IMR-90 (cell line): ENCODE data around the gene DLG5. TPM values are rescaled to one million over a fixed set of nuclear protein-coding genes. Genes with fewer than 3 reads are reported as not detected.

Experiments
- ATAC-seq: fragments of 200-7000 bp; cut with Tn5 transposase; 2 replicates; pipeline ENCODE4 v1.9.1; 2020; ENCODE audit warnings: low read depth, mild to moderate bottlenecking, moderate library complexity
- BruUV-seq: library from RNA; stranded (reverse); fragments of 400-500 nt; replicated peaks from 2 replicates; lab custom pipeline; 2021; lab: Mats Ljungman, UMichigan
- CTCF ChIA-PET: fragments of 300-600 bp; formaldehyde crosslinking; extraction: SDS; loops from one replicate; lab custom pipeline; 2021; ENCODE audit warnings: antibody characterized with exemption; lab: Yijun Ruan, JAX
- POLR2A ChIA-PET: fragments of 300-600 bp; sonication (Branson Sonifier 250); formaldehyde crosslinking; loops from one replicate; lab custom pipeline; 2022; ENCODE audit warnings: antibody characterized with exemption; ENCODE audit not compliant: unreplicated experiment; lab: Charles Lee
- DNase-seq: peaks from one replicate; pipeline ENCODE4 v3.0.0; 2013
- H2AFZ ChIP-seq: replicated peaks from 2 replicates; pipeline ENCODE3; 2013; ENCODE audit warnings: low read length, mild to moderate bottlenecking; ENCODE audit not compliant: poor library complexity
- H2AK5ac ChIP-seq: 2 replicates; pipeline ENCODE4 v1.6.1; 2013; ENCODE audit warnings: low read depth, low read length, inconsistent platforms
- H2AK9ac ChIP-seq: replicated peaks from 2 replicates; pipeline ENCODE3; 2013; ENCODE audit warnings: mild to moderate bottlenecking, low read depth, low read length, moderate library complexity; ENCODE audit not compliant: poor library complexity
- H2BK120ac ChIP-seq: 2 replicates; pipeline ENCODE4 v1.6.1; 2013; ENCODE audit warnings: low read depth, low read length, inconsistent platforms
- H2BK15ac ChIP-seq: 3 replicates; pipeline ENCODE4 v1.6.1; 2013; ENCODE audit warnings: low read depth, low read length, inconsistent platforms
- H2BK20ac ChIP-seq: 2 replicates; pipeline ENCODE4 v1.6.1; 2013; ENCODE audit warnings: low read depth, mild to moderate bottlenecking, inconsistent platforms, low read length, moderate library complexity
- H2BK5ac ChIP-seq: 2 replicates; pipeline ENCODE4 v1.6.1; 2013; ENCODE audit warnings: mild to moderate bottlenecking, low read depth, low read length, inconsistent platforms; ENCODE audit not compliant: poor library complexity, severe bottlenecking
- H3K14ac ChIP-seq: replicated peaks from 2 replicates; pipeline ENCODE4 v1.6.1; 2013; ENCODE audit warnings: low read depth, low read length, inconsistent platforms
- H3K18ac ChIP-seq: 2 replicates; pipeline ENCODE4 v1.6.1; 2013; ENCODE audit warnings: low read depth, low read length, control low read depth
- H3K23ac ChIP-seq: 2 replicates; pipeline ENCODE4 v1.6.1; 2013; ENCODE audit warnings: low read depth, low read length, inconsistent platforms
- H3K27ac ChIP-seq: 2 replicates; pipeline ENCODE4 v1.5.1; 2013; ENCODE audit warnings: mild to moderate bottlenecking, control low read depth, low read length; ENCODE audit not compliant: insufficient read depth
- H3K27me3 ChIP-seq: 2 replicates; pipeline ENCODE4 v1.6.1; 2013; ENCODE audit warnings: low read length; ENCODE audit not compliant: control insufficient read depth, insufficient read depth
- H3K36me3 ChIP-seq: 2 replicates; pipeline ENCODE4 v1.6.1; 2013; ENCODE audit warnings: low read length, mixed read lengths; ENCODE audit not compliant: control insufficient read depth, insufficient read depth
- H3K4ac ChIP-seq: 2 replicates; pipeline ENCODE4 v1.6.1; 2013; ENCODE audit warnings: low read depth, low read length, inconsistent platforms
- H3K4me1 ChIP-seq: 2 replicates; pipeline ENCODE4 v1.6.1; 2013; ENCODE audit warnings: low read length, mixed read lengths; ENCODE audit not compliant: control insufficient read depth, insufficient read depth
- H3K4me2 ChIP-seq: 2 replicates; pipeline ENCODE4 v1.6.1; 2013; ENCODE audit warnings: low read depth, mild to moderate bottlenecking, control low read depth, low read length, moderate library complexity
- H3K4me3 ChIP-seq: 2 replicates; pipeline ENCODE4 v1.5.1; 2013; ENCODE audit warnings: low read depth, mild to moderate bottlenecking, control low read depth, low read length, moderate library complexity; ENCODE audit not compliant: insufficient read depth
- H3K56ac ChIP-seq: 2 replicates; pipeline ENCODE4 v1.6.1; 2013; ENCODE audit warnings: low read length, inconsistent platforms; ENCODE audit not compliant: insufficient read depth; ENCODE audit errors: extremely low read depth
- H3K79me1 ChIP-seq, 2 experiments: 2 replicates each; pipeline ENCODE4 v1.6.1; 2013; ENCODE audit warnings: low read length in 2 of 2, inconsistent platforms in 1 of 2, low read depth in 1 of 2
- H3K9ac ChIP-seq: 2 replicates; pipeline ENCODE4 v1.6.1; 2013; ENCODE audit warnings: low read depth, low read length, control low read depth
- H3K9me1 ChIP-seq: 2 replicates; pipeline ENCODE4 v1.6.1; 2013; ENCODE audit warnings: low read length, inconsistent platforms; ENCODE audit not compliant: insufficient read depth
- H3K9me3 ChIP-seq: 2 replicates; pipeline ENCODE4 v1.6.1; 2013; ENCODE audit warnings: low read length; ENCODE audit not compliant: control insufficient read depth, insufficient read depth
- H4K20me1 ChIP-seq: 2 replicates; pipeline ENCODE4 v1.6.1; 2013; ENCODE audit warnings: low read length, inconsistent platforms; ENCODE audit not compliant: insufficient read depth
- H4K5ac ChIP-seq: 2 replicates; pipeline ENCODE4 v1.6.1; 2013; ENCODE audit warnings: mild to moderate bottlenecking, low read depth, low read length, control low read depth
- H4K8ac ChIP-seq, 2 experiments: 2 replicates each; pipeline ENCODE4 v1.6.1; 2013; ENCODE audit warnings: low read depth in 2 of 2, low read length in 2 of 2, control low read depth in 1 of 2, inconsistent platforms in 1 of 2
- H4K91ac ChIP-seq: 2 replicates; pipeline ENCODE4 v1.6.1; 2013; ENCODE audit warnings: low read depth, low read length, inconsistent platforms; ENCODE audit not compliant: insufficient read depth
- BHLHE40 ChIP-seq: fragments of 150-350 bp; IDR thresholded peaks from 2 replicates; pipeline ENCODE4 v1.6.1; 2016; ENCODE audit warnings: mild to moderate bottlenecking, low read depth, low read length
- ELK1 ChIP-seq: fragments of 150-350 bp; IDR thresholded peaks from 2 replicates; pipeline ENCODE4 v1.6.1; 2016; ENCODE audit warnings: low read depth, mild to moderate bottlenecking, low read length, moderate library complexity, borderline replicate concordance
- RFX5 ChIP-seq: IDR thresholded peaks from 2 replicates; pipeline ENCODE4 v1.8.0; 2012; ENCODE audit warnings: low read depth, mild to moderate bottlenecking, low read length, moderate library complexity
- WGBS, 2 experiments: methylation state at CpG; one replicate each; pipeline versions ENCODE4 v1.1.5 to v1.1.7; 2013; ENCODE audit warnings: missing lambda C conversion rate in 2 of 2; ENCODE audit not compliant: insufficient read length in 1 of 2; ENCODE audit errors: extremely low coverage in 2 of 2; 5-methylcytosine and 5-hydroxymethylcytosine counted together
- dilution Hi-C: fragments of 300-500 bp; cut with HindIII; formaldehyde crosslinking; loops from one replicate; pipeline ENCODE4 v1.14.3; 2018; ENCODE audit warnings: low sequenced_read_pairs; ENCODE audit not compliant: unreplicated experiment
- in situ Hi-C: fragments of 300-500 bp; cut with MboI; formaldehyde crosslinking; loops from 3 replicates; pipeline ENCODE4 v1.14.3; 2019; ENCODE audit warnings: low sequenced_read_pairs, inconsistent platforms, mixed read lengths
- intact Hi-C: fragments of 100-400 bp; cut with micrococcal nuclease; formaldehyde crosslinking; loops from 2 replicates; pipeline ENCODE4 v1.10.0; 2022
- polyA plus RNA-seq, 3 experiments: library from polyadenylated mRNA; depleted of rRNA; stranded (reverse); fragments of >200 nt; gene quantifications; 2 replicates each; pipeline ENCODE4 v1.2.3, GENCODE V29; 2012; ENCODE audit warnings: low replicate concordance in 1 of 3
- total RNA-seq: library from RNA; depleted of rRNA; stranded (reverse); fragments of >200 nt; gene quantifications from 2 replicates; pipeline ENCODE4 v1.2.3, GENCODE V29; 2012

The DLG5 gene
- total and polyA plus RNA-seq, 2 of the 4 experiments (the other 2 are of a cell fraction), result 12.7 to 28.7 TPM

GRCh38 chr10:77975086-77975666, 48.6 kb upstream of the DLG5 start:
- TF ChIP-seq ELK1, result no peak
- TF ChIP-seq BHLHE40, result no peak
- TF ChIP-seq RFX5, result no peak
- Histone ChIP-seq H2AFZ (no peak overlapping the region), H2BK20ac (no peak overlapping the region), H3K4me1 (peaks cover 3% of the 10 kb centered on the region; the same call in 1 of the 2 replicates), H3K27ac (no peak overlapping the region), H3K56ac (no peak overlapping the region), H3K36me3 (peaks cover 31% of the 10 kb centered on the region), H2BK5ac (no peak overlapping the region), H2AK5ac (no peak overlapping the region), H4K20me1 (no peaks in the 10 kb centered on the region), H4K5ac (no peak overlapping the region), H2BK120ac (no peak overlapping the region), H4K91ac (no peak overlapping the region), H2BK15ac (no peak overlapping the region), H3K9me3 (peaks cover 2% of the 10 kb centered on the region; the same call in 1 of the 2 replicates), H4K8ac (no peak overlapping the region), H3K9me1 (peaks cover 7% of the 10 kb centered on the region), H3K4me2 (no peak overlapping the region), H2AK9ac (no peak overlapping the region), H3K23ac (no peak overlapping the region), H3K18ac (no peak overlapping the region), H3K4ac (0 out of 2 replicates have a peak overlapping the region, but pooled peaks have one; percentile 2), H3K4me3 (no peak overlapping the region), H3K27me3 (no peaks in the 10 kb centered on the region), H3K14ac (no peak overlapping the region), H3K9ac (no peak overlapping the region), H3K79me1 (peaks cover 3 to 21% of the 10 kb centered on the region in 2 experiments; a peak in 3 of 4 replicates)
- ChIA-PET POLR2A (no interaction called here), CTCF (interaction anchor here (1.0 to 1.1 kb wide), 3 partner anchors 30 to 138 kb away, joined by 3 read pairs; no protein-coding TSS in a partner anchor)
- WGBS, 2 experiments, result 100% methylated on average over 2 of the region's 9 CpGs; no CpG with 5 or more reads in 1 of the 2 experiments
- DNase-seq (no peak), ATAC-seq (no peak)
- dilution Hi-C loops (no loop called here), in situ Hi-C loops (loop anchor here (5.0 kb wide), 1 partner anchor 128 kb away; no protein-coding TSS in a partner anchor), intact Hi-C loops (no loop called here)
- TSS peak; percentile 49 for BruUV-seq
